Activated T-cell treated with anti-CD3 and anti-CD28 coated beads for 24 hours (primary cell): Measurements from ENCODE around the gene PSMD14.
"Not testable (repeated sequence)": the region's sequence is repeated elsewhere in the genome, so short reads cannot be mapped to it uniquely, and the experiment has no call there.

Experiments used
- DNase-seq: peaks from one replicate; pipeline ENCODE4 v3.0.0-alpha.2; 2020; ENCODE audit warnings: low read depth

PSMD14 gene

GRCh38 chr2:161308178-161308955 is at the start of gene PSMD14:
Gene PSMD14 (plus strand): TSS chr2:161308425. CDS start chr2:161318826, 10,401 bp downstream.
- peak; percentile 88 for DNase-seq

DNA sequence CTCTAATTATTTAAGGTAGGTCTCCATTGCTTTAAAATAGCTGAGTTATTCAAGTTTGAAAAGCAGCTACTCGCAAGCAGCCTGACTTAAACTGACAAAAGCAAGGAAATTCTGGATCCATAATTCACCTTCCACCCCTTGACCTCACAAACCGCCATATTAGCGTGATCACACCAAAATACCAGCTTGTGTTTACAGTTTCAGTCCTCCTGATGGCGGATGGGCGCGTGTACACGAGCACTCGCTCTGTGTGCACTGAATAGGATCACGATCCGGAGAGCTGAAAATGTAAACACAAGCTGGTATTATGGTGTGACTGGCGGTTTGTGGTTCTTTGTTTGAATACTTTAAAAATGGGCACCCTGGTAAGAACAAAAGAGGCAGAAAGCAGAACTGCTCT is 42.4 kb upstream of the PSMD14 start:
- no peak for DNase-seq

DNA sequence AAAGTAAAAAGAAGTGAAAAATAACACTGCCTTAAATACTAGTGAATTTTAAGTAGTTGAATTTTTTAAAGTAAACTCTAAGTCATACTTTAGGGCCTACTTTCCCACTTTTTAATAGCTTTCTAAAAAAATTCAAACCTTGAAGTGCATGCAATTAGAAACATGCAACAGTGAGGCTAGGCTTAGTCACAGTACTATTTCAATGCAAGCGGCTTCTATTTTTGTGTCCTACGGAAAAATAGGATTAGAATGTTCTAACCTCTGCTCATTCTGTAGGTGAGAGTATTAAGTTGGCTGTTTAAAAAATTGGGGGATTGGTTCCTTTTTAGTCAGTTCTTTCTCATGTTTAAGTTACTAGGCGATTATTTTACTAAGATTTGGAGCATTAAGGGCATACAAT is 39.1 kb upstream of the PSMD14 start:
- no peak for DNase-seq

DNA sequence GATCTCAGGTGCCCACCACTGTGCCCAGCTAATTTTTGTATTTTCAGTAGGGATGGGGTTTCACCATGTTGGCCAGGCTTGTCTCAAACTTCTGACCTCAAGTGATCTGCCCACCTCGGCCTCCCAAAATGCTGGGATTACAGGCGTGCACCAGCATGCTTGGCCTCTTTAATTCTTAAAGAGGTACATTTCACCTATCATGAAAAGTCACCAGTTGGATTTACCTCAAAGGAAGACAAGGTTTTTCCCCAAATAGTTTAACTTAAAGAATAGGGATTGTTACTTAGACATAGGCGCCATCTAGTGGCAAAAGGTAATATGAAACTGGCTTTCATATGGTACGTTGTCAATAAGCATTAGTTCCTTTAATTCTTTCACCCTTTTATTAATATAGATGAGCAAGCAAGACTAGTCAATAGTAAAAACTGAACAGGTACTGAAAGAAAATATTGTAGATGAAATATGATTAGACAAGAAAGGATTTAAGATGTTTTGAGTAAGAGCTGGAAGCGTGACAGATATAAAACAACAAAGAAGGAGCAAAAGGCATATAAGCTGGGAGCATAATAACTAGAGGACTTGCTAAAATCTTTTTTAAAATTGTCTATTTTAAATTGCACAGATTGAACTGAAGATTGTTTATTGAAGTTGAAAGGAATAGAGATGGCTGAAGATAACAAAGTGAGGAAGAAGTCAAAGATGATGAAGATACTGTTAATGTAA is 35.0 kb upstream of the PSMD14 start:
- DNase-seq: peak; percentile 11

DNA sequence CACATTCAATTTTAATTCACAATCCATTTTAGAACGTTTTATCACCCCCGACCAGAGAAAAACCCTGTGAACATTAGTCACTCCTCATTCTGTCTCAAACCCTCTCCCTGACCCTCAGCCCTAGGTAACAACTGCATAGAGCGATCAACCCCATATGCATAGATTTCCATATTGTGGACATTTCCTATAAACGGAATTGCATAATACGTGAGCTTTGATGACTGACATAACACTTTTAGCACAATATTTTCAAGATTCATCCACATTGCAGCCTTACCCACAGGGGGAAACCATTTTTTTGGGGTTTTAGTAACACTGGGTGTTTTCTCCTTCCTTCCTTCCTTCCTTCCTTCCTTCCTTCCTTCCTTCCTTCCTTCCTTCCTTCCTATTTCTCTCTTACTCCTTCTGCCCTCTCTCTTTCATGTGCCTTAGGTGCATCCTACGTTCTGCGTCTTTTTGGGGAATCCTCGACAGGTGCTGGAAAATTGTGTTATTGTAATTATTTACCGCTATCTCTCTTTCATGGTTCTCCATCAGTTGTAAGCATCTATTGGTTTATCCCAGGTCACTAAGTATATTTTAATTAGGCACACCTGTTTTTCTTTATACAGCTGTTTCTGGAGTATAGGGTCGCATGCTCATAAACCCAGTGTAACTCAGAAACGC is 29.5 kb upstream of the PSMD14 start:
- peak; percentile 23 for DNase-seq

- DNase-seq: not testable (repeated sequence)
These were observed 28.9 kb upstream of the PSMD14 start for GRCh38 chr2:161279230-161279815.

- DNase-seq: peak; percentile 21
These were observed 27.3 kb upstream of the PSMD14 start for GRCh38 chr2:161280906-161281323.

- DNase-seq: not testable (repeated sequence)
These were observed 26.5 kb upstream of the PSMD14 start for GRCh38 chr2:161281615-161282310.

DNA sequence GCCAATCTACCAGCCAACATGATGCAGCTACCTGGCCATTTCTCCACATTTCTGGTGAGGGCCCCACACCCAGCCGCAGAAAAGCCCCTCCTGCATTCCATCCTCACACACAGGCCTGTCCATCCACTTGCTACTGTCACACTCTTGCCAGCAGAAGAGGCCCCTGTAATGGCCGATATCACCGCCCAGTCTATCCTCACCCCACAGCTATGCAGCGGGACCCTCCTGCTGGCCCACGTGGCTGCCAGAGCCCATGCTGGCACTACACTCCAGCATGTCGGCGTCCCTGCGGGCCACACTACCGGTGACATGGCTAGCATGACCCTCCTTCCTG is 25.9 kb upstream of the PSMD14 start:
- DNase-seq: not testable (repeated sequence)

- no peak for DNase-seq
These were observed 24.3 kb upstream of the PSMD14 start for GRCh38 chr2:161283926-161284325.

- DNase-seq: no peak
These were observed 4.6 kb upstream of the PSMD14 start for GRCh38 chr2:161303535-161304050.

GRCh38 chr2:161306919-161307318 is 1.3 kb upstream of the PSMD14 start:
- no peak for DNase-seq

DNA sequence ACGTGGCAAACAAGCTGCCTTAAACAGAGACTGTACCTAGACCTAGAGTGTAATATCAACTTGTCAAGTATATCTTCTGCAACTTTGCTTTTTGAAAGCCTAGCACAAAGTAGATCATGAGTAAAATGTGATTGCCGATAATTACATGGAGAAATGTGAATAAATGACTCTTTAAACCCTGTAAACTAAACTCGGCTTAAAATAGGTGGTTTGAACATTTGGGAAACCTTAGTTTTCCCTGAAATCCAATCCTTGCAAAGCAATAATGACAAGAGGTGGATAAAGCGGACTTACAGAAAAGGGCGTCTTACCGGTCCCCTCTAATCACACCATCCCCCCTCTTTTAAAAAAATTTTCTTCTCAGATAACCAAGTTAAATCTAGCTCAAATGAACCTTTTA is 549 bp upstream of the PSMD14 start:
- DNase-seq: no peak

DNA sequence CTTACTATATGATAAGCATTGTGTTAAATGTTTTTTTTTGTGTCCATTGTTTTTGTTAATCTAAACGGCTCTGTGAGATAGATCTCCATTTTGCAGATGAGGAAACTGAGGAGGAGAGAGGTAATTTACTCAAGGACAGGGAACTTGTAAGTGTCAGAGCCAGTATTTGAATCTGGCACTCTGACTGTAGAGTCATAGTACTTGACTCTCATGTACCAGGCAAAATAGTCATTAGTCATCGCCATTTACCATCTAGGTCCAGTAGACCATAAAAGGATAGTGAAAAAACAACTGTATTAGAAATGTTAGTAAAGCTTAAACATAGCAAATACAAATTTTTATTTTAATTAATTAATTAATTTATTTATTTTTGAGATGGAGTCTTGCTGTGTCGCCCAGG is 4.8 kb downstream of the PSMD14 start:
- DNase-seq: no peak

GRCh38 chr2:161315380-161315779 is 7.2 kb downstream of the PSMD14 start:
- DNase-seq: no peak

- no peak for DNase-seq
These were observed 8.5 kb downstream of the PSMD14 start for GRCh38 chr2:161316701-161317100.

DNA sequence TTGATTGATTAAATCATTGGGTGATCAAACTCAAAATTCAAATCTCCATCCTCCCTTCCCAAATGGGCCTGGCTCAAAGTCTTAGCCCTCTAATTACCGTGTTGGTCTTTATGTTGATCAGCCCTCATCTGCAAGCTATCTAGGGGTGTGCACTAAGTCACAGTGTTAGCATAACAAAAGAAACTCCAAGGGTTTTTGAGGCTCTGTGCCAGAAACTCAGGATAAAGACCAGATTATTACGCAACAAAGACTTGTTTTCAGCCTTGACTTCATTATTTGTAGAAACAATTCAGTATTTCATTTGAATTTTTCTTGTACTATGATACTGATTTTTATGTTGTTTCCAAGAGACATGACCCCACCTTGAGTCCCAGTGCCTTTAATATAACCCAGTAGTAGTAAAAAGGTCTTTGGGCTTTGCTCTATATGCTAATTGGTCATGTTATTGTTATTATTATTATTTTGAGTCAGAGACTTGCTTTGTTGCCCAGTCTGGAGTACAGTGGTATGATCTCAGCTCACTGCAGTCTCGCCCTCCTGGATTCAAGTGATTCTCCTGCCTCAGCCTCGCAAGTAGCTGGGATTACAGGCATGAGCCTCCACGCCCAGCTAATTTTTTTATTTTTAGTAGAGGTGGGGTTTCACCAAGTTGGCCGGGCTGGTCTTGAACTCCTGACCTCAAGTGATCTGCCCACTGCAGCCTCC is 13.9 kb downstream of the PSMD14 start:
- DNase-seq: no peak

- no peak for DNase-seq
These were observed 16.7 kb downstream of the PSMD14 start for GRCh38 chr2:161324876-161325275.

- no peak for DNase-seq
These were observed 19.4 kb downstream of the PSMD14 start for GRCh38 chr2:161327582-161327981.

GRCh38 chr2:161332371-161332967 is 24.2 kb downstream of the PSMD14 start:
- DNase-seq: no peak

- DNase-seq: no peak
These were observed 27.4 kb downstream of the PSMD14 start for GRCh38 chr2:161335626-161336025.
